Measurements from ENCODE around the gene PRDM16. TPM values are rescaled to one million over a fixed set of nuclear protein-coding genes. Genes with fewer than 3 reads are reported as not detected.

Gene PRDM16
- polyA plus RNA-seq, 1 donor (not counting 4 experiments of a cell fraction or from before 2014, with no cell fraction given): 0.05 TPM

DNA sequence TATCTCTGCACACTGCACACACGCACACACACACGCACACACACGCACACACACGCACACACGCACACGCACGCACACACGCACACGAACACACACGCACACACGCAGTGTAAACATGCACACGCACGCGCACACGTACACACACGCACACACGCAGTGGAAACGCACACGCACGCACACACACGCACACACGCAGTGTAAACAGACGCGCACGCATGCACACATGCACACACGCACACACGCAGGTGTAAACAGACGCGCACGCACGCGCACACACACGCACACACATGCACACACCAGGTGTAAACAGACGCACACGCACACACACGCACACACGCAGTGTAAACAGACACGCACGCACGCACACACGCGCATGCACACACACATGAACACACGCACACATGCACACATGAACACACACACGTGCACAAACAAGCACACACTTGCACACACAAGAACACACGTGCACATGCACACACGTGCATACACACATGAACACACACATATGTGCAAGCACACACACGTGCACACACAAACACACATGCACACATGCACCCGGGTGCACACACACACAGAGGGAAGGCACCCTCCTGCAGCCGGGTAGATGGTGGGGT lies 45.2 kb downstream of the PRDM16 start:
- dilution Hi-C loops (cut with MboI; ENCODE audit: extremely low pct_ligation_motif_present, low sequenced_read_pairs): no loop called here
- no peak for FAIRE-seq
- H3K4me3 ChIP-seq (ENCODE audit: control insufficient read depth in 2 of 3, extremely low read depth in 1 of 3, insufficient read depth in 2 of 3, low read depth in 1 of 3, low read length in 3 of 3): no peak overlapping the region

DNA sequence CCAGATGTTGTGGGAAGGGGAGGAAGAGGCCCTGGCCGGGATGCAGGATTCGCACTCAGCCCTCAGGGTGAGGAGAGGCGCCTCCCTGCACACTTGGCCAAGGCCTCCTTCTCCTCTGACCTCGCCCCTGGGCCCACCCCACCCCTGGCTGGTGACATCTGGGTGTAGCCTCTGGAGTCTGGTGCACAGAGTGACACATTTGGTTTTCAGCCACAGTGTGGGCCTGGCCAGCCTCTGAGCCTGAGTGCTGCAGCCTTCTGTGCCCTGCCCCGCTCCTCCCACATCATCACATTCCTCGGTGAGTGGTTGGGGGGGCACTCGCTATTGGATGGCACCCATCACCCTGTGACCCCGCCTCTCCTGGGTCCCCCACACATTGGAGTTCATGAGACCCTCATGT lies 45.8 kb downstream of the PRDM16 start:
- Histone ChIP-seq H3K4me1 (ENCODE audit: control insufficient read depth, extremely low read depth, insufficient read depth, low read length) (no peaks in the 10 kb centered on the region), H3K9me1 (ENCODE audit: control insufficient read depth, extremely low read depth, insufficient read depth, low read length) (no peaks in the 10 kb centered on the region), H3K27ac (ENCODE audit: control insufficient read depth, insufficient read depth, low read length) (no peak overlapping the region), H3K36me3 (ENCODE audit: control insufficient read depth in 2 of 2, extremely low read depth in 1 of 2, insufficient read depth in 2 of 2, low read length in 2 of 2) (no peaks in the 10 kb centered on the region), H3K9ac (ENCODE audit: control insufficient read depth, extremely low read depth, insufficient read depth, low read length) (no peak overlapping the region), H3K27me3 (ENCODE audit: control insufficient read depth, extremely low read depth, insufficient read depth, low read length) (peaks cover 4% of the 10 kb centered on the region), H4K20me1 (ENCODE audit: control insufficient read depth, extremely low read depth, insufficient read depth, low read length) (no peaks in the 10 kb centered on the region), H3K9me3 (ENCODE audit: control insufficient read depth, low read depth, low read length) (peaks cover 15% of the 10 kb centered on the region), H3K4me2 (ENCODE audit: control insufficient read depth, extremely low read depth, insufficient read depth, low read depth, low read length) (no peak overlapping the region), H2AFZ (ENCODE audit: control insufficient read depth, low read length) (no peak overlapping the region), H3K79me2 (ENCODE audit: control insufficient read depth, insufficient read depth, low read length) (no peaks in the 10 kb centered on the region), H3K4me3 (ENCODE audit: control insufficient read depth in 2 of 3, extremely low read depth in 1 of 3, insufficient read depth in 2 of 3, low read depth in 1 of 3, low read length in 3 of 3) (no peak overlapping the region)
- no peak for DNase-seq (ENCODE audit: low read depth, low spot score)
- dilution Hi-C loops (cut with MboI; ENCODE audit: extremely low pct_ligation_motif_present, low sequenced_read_pairs): no loop called here
- no peak for TF ChIP-seq EZH2 (IDR thresholded peaks at IDR 0.05; ENCODE audit: low read length)
- TF ChIP-seq, protein P1, sequence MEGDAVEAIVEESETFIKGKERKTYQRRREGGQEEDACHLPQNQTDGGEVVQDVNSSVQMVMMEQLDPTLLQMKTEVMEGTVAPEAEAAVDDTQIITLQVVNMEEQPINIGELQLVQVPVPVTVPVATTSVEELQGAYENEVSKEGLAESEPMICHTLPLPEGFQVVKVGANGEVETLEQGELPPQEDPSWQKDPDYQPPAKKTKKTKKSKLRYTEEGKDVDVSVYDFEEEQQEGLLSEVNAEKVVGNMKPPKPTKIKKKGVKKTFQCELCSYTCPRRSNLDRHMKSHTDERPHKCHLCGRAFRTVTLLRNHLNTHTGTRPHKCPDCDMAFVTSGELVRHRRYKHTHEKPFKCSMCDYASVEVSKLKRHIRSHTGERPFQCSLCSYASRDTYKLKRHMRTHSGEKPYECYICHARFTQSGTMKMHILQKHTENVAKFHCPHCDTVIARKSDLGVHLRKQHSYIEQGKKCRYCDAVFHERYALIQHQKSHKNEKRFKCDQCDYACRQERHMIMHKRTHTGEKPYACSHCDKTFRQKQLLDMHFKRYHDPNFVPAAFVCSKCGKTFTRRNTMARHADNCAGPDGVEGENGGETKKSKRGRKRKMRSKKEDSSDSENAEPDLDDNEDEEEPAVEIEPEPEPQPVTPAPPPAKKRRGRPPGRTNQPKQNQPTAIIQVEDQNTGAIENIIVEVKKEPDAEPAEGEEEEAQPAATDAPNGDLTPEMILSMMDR (optimal IDR thresholded peaks at IDR 0.05 in 1 of 3, IDR thresholded peaks at IDR 0.05 in 1 of 3, conservative IDR thresholded peaks at IDR 0.05 in 1 of 3; ENCODE audit: extremely low read depth in 1 of 3, insufficient read depth in 2 of 3, low read length in 3 of 3): no peak
- FAIRE-seq: no peak

More for the DNA sequence above, 45.2 kb downstream of the PRDM16 start:
- Histone ChIP-seq H3K9ac (ENCODE audit: control insufficient read depth, extremely low read depth, insufficient read depth, low read length) (no peak overlapping the region), H4K20me1 (ENCODE audit: control insufficient read depth, extremely low read depth, insufficient read depth, low read length) (no peaks in the 10 kb centered on the region), H2AFZ (ENCODE audit: control insufficient read depth, low read length) (no peak overlapping the region), H3K79me2 (ENCODE audit: control insufficient read depth, insufficient read depth, low read length) (no peaks in the 10 kb centered on the region), H3K9me1 (ENCODE audit: control insufficient read depth, extremely low read depth, insufficient read depth, low read length) (no peaks in the 10 kb centered on the region), H3K27me3 (ENCODE audit: control insufficient read depth, extremely low read depth, insufficient read depth, low read length) (peaks cover 4% of the 10 kb centered on the region), H3K27ac (ENCODE audit: control insufficient read depth, insufficient read depth, low read length) (no peak overlapping the region), H3K36me3 (ENCODE audit: control insufficient read depth in 2 of 2, extremely low read depth in 1 of 2, insufficient read depth in 2 of 2, low read length in 2 of 2) (no peaks in the 10 kb centered on the region), H3K4me2 (ENCODE audit: control insufficient read depth, extremely low read depth, insufficient read depth, low read depth, low read length) (no peak overlapping the region), H3K4me1 (ENCODE audit: control insufficient read depth, extremely low read depth, insufficient read depth, low read length) (no peaks in the 10 kb centered on the region), H3K9me3 (ENCODE audit: control insufficient read depth, low read depth, low read length) (peaks cover 15% of the 10 kb centered on the region)
- no peak for DNase-seq (ENCODE audit: low read depth, low spot score)
- TF ChIP-seq, protein P1 (optimal IDR thresholded peaks at IDR 0.05 in 1 of 3, IDR thresholded peaks at IDR 0.05 in 1 of 3, conservative IDR thresholded peaks at IDR 0.05 in 1 of 3; ENCODE audit: extremely low read depth in 1 of 3, insufficient read depth in 2 of 3, low read length in 3 of 3): no peak
- TF ChIP-seq EZH2 (IDR thresholded peaks at IDR 0.05; ENCODE audit: low read length): no peak
